Dedifferentiated amniotic fluid mesenchymal stem cell (primary cell): ENCODE measurements around the gene DMRTC2.

ENCODE experiments used
- DNase-seq: peaks from one replicate; pipeline ENCODE4 v3.0.0-alpha.2; 2016; ENCODE audit errors: extremely low spot score

The DMRTC2 gene

DNA sequence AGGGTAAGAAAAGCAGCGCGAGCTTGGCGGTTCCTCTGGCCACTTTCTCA, at the start of gene DMRTC2:
Gene DMRTC2, plus strand, starts transcription at position 42 of the 50 bp plus-strand sequence. CDS start 2,387 bp downstream, outside the sequence.
- no peak for DNase-seq

GRCh38 chr19:41796362-41796761, 48.5 kb upstream of the DMRTC2 start, which contains the start of gene CEACAM3:
Gene CEACAM3 (plus strand): TSS chr19:41796587. CDS start chr19:41796678, 91 bp downstream.
- no peak for DNase-seq

GRCh38 chr19:41796901-41797300, 47.9 kb upstream of the DMRTC2 start:
- no peak for DNase-seq

- DNase-seq = no peak
These were observed 45.3 kb upstream of the DMRTC2 start for GRCh38 chr19:41799444-41800000.

- DNase-seq = no peak
These were observed 43.8 kb upstream of the DMRTC2 start for GRCh38 chr19:41801031-41801430.

- no peak for DNase-seq
These were observed 43.0 kb upstream of the DMRTC2 start for GRCh38 chr19:41801792-41802211.

- no peak for DNase-seq
These were observed 42.1 kb upstream of the DMRTC2 start for GRCh38 chr19:41802770-41803169.

GRCh38 chr19:41804336-41804735, 40.5 kb upstream of the DMRTC2 start:
- DNase-seq = no peak

GRCh38 chr19:41807176-41807575, 37.7 kb upstream of the DMRTC2 start:
- DNase-seq = no peak

- no peak for DNase-seq
These were observed 35.9 kb upstream of the DMRTC2 start for GRCh38 chr19:41808663-41809566.

- no peak for DNase-seq
These were observed 34.5 kb upstream of the DMRTC2 start for GRCh38 chr19:41810301-41810700.

DNA sequence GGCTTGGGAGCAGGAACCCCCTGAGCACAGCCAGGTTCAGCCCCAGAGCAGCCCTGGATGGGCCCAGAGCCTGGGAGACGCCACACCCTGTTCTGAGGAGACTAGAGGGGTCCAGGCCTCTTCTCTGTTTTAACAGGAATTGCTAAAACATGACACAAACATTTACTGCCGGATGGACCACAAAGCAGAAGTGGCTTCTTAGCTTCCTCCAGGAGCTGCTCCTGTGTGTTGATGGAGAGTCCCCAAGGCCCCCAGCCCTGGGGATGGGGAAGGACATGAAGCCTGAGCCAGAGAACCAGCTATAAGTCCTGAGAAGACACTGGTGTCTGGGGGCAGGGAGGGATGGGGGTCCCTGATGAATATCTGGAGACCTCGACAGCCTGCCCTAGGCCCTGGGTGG, 33.8 kb upstream of the DMRTC2 start:
- DNase-seq = no peak

GRCh38 chr19:41811981-41812380, 32.9 kb upstream of the DMRTC2 start:
- no peak for DNase-seq

DNA sequence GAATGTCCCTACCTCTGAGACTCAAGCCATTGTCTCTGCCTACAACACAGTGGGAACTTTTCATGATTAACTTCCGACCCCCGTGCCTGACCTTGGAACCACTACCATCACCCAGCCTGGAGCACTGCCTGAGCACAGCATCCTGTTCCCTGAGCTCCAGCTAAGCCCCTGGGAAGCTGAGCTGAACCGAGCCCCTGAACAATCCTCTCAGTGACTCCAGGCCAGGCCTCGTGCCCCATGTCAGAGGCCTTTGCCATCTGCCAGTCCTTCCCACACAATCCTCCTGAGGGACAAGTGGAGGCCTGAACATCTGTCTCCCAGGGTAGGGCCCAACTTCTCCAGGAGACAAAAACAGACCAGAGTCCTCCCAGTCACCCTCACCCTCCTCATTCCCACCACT, 30.9 kb upstream of the DMRTC2 start:
- DNase-seq = no peak

DNA sequence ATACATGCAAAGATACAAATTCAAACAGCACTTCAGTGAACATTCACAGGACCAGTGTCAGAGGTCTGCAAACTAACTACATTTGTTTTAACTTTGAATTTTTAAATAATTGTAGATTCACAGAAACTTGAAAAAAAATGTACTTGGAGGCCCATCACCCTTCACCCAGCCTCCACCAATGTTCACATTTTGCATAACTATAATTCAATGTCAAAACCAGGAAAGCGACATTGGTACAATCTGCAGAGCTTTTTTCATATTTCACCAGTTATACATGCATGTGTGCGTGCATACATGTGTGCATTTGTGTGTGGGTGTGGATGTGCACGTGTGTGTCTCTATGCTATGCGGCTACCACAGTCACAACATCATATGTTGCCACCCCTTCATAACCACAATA, 29.5 kb upstream of the DMRTC2 start:
- DNase-seq = no peak

DNA sequence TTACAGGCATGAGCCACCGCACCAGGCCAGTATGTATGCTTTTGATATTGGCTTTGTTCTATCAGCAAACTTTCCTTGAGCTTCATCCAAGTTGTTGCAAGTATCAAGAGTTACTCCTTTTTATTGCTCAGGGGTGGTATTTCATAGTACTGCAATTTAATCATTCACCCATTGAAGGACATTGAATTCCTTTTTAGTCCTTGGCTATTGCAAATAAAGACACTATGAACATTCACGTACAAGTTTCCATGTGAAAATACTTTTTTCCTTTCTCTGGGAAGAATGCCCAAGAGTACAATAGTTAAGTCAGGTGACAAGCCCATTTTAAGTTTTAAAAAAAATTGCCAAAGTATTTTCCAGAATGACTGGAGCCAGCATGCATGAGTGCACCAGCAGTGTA, 28.1 kb upstream of the DMRTC2 start:
- DNase-seq = no peak

GRCh38 chr19:41821003-41821735, 23.7 kb upstream of the DMRTC2 start:
- DNase-seq = no peak

DNA sequence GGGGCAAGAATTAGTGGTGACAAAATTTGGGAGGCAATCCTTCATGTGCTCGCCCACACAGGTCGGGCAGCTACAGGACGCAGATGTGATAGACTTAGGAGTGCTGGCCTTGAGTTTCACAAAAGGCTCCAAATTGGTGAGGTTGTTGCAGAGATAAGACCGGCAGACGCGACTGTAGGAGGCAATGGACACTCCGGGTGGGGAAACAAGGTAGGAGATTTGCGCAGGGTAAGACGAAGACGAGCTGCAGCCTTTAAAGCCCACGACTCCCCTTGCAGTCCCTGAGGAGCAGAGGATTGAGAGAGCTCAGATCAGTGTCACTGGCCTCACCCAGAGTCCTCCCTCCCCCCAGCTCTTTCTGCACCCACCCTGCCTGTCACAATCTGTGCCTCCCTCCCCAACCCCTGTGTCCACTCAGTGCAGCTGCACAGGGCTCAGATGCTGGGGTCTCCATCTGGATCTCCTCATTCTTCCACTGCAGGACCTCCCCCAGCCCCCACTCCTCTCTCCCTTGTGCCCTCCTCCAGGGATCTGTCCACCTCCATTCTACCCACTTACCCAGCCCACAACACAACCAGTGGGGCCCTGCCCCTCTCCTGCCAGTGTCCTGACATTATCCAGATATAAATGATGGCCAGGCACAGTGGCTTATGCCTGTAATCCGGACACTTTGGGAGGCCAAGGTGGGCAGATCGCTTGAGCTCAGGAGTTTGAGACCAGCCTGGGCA, 6.7 kb upstream of the DMRTC2 start:
- no peak for DNase-seq

DNA sequence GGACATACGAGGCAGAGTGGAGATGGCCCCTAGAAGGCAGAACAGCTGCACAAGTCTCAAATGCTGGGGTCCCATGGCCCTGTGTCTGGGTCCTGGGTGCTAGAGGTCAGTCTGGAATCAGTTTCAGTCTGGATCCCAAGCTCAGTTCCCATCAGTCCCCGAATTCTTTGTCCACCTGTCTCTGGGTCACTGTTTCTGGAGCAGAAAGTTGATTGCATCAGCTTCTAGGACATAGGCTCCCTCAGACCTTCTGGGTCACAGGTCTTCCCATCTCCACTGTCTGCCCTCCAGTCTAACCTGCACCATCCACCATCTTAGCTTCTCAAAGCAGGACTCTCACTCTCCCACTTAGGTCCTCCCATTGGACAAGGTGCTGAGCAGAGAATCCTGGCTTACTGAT, 5.6 kb upstream of the DMRTC2 start:
- no peak for DNase-seq

DNA sequence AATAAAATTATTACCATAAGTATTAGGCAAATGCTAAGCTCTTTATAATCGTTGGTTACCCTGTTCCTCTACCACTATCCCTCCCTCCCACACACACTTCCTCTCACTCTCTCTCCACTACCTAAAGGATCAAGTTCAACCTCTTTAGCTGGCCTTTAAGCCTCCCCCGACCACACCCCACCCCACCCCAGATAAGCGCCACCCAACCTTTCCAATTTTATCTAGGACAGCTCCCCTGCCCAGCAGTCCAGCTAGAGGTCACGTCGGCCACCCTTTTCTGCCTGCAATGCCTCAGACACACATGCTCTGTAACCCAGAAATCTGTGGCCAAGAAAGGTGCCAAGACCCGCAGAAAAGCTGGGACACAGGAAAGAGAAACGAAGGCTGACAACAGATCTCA, 1.5 kb upstream of the DMRTC2 start:
- DNase-seq = no peak

DNA sequence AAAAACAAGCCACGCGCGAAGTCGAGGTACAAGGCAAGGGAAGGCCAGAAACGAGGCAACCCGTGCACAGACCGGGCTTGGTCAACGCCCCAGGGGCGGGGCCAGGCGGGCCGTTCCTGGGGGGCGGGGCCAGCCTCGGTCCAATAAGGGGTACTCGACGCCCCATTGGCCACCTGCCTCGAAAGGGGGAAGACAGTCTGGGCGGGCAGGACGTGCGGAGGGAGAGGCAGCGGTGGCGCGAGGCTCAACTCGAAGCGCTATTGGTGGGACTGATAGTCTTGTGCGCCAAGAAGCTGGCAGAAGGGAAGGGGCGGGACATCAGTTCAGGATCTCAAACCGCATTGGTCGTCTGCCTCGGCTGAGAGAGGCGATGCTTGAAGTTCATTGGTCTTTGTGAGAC, 241 bp upstream of the DMRTC2 start, which contains the start of gene LYPD4:
Gene LYPD4, minus strand, starts transcription at position 83 of the 400 bp plus-strand sequence. CDS start 5,398 bp downstream, outside the sequence.
- DNase-seq = no peak

DNA sequence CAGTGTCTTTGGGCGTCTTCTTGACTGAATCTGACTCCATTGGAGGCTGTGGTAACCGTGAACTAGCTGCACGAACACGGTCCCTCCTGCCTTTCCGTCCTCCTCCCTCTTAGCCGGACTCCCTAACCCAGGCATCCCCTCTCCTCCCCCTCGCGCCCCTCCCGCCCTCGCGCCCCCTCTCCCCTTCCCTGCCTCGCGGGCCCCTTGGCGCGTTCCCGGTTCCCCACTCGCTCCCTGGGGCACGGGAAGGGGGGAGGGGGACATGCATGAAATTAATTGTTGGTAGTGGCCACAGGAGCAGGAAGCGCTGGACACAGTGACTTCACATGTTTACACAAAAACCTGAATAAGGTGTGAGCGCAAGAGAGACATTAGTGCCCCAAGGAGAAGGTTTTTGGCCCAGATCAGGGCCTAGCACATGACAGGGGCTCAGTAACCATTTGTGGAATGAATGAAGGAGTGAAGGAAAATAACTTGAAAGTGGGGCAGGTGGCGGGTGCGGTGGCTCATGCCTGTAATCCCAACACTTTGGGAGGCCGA, 279 bp downstream of the DMRTC2 start:
- no peak for DNase-seq
